NCI-H526 treated with DMSO at 0.1 percent for 48 hours (cell line): ENCODE data around the gene CRTC1.
"Not testable (repeated sequence)": the region's sequence is repeated elsewhere in the genome, so short reads cannot be mapped to it uniquely, and the experiment has no call there.

ENCODE experiments used
- DNase-seq: peaks from one replicate; lab custom pipeline; 2025; lab: John Stamatoyannopoulos, UW

Gene CRTC1

GRCh38 chr19:18804643-18805042 lies 121.2 kb downstream of the CRTC1 start:
- no peak for DNase-seq

GRCh38 chr19:18807861-18808331 lies 124.4 kb downstream of the CRTC1 start:
- no peak for DNase-seq

- DNase-seq, result no peak
Measured at GRCh38 chr19:18809149-18809868, 125.8 kb downstream of the CRTC1 start.

GRCh38 chr19:18811638-18812037 lies 128.2 kb downstream of the CRTC1 start:
- DNase-seq, result not testable (repeated sequence)

- DNase-seq, result no peak
Measured at GRCh38 chr19:18814063-18814462, 130.6 kb downstream of the CRTC1 start.

GRCh38 chr19:18815673-18816072 lies 132.2 kb downstream of the CRTC1 start:
- no peak for DNase-seq

GRCh38 chr19:18816645-18817044 lies 133.2 kb downstream of the CRTC1 start:
- DNase-seq, result not testable (repeated sequence)

GRCh38 chr19:18817574-18817973 lies 134.1 kb downstream of the CRTC1 start:
- no peak for DNase-seq

GRCh38 chr19:18828786-18829185 lies 145.3 kb downstream of the CRTC1 start:
- DNase-seq, result no peak

- no peak for DNase-seq
Measured at GRCh38 chr19:18830488-18830887, 147.0 kb downstream of the CRTC1 start.

GRCh38 chr19:18831524-18832305 lies 148.2 kb downstream of the CRTC1 start, which contains the start of gene UPF1:
UPF1 (plus strand) TSS chr19:18831959; CDS start chr19:18832210, 251 bp downstream.
- peak; percentile 65 for DNase-seq
